ENCODE data around the gene RBM20.

The RBM20 gene

DNA sequence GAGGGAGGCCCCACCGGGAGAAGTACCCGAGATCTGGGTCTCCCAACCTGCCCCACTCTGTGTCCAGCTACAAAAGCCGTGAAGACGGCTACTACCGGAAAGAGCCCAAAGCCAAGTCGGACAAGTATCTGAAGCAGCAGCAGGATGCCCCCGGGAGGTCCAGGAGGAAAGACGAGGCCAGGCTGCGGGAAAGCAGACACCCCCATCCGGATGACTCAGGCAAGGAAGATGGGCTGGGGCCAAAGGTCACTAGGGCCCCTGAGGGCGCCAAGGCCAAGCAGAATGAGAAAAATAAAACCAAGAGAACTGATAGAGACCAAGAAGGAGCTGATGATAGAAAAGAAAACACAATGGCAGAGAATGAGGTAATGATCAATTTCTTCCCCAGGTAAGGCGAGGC lies 168.4 kb downstream of the RBM20 start:
- no peak for DNase-seq (ENCODE audit: low spot score)

DNA sequence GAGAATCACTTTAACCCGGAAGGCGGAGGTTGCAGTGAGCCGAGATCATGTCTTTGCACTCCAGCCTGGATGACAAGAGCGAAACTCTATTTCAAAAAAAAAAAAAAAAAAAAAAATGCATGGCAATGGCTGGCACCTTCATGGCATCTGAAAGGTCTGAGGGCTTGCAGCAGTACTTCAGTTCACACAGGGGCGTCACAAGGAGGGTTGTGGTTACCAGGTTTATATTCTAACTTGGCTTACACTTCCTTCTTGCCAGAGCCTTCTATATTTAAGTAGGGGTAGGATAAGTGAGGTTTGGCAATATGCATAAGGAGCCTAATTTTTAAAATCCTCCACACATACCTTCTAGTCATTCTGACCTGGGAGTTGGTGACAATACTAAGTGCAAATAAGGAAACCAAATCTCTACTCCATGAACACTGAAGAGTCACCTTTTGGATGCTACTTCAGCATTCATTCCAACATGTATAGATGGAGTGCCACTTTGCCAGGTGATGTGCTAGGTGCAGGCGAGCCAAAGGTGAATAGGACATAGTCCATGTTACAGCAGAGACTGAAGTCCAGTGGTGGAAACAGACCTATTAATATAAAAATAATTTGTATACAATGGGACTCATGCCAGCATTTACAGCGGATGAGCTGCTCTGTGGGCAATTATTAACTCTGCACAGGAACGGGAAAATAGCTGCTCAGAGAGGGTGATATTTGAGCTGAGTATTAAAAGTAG lies 169.8 kb downstream of the RBM20 start:
- DNase-seq (ENCODE audit: low spot score), result no peak

DNA sequence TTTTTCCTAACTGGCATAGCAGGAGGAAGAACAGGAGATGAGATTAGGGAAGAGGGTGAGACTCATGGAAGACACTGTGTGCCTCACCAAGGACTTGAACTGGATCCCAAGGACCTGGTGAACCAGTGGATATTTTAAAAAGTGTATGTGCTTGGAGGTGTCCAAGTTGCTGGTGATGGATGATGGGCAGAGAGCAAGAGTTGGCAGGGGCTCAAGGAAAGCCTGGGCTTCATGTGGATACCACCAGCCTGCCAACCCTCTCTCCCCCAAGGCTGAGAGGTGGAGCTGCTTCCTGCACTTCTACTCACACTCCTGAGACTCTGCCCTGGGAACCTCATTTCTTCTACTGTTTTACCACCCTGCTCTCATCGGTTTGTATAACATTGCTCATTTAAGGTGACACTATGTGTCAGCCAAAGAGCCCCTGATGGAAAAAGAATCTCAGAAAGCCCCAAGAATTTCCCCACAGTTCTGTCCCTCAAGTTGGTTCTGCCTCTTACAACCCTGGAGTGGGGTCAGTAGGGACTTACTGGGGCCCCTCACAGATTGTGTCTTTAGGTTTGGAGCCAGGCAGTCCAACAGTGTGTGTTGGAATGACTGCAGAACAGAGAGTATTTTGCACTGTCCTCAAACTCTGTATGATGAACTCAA lies 171.3 kb downstream of the RBM20 start:
- DNase-seq (ENCODE audit: low spot score), result no peak

DNA sequence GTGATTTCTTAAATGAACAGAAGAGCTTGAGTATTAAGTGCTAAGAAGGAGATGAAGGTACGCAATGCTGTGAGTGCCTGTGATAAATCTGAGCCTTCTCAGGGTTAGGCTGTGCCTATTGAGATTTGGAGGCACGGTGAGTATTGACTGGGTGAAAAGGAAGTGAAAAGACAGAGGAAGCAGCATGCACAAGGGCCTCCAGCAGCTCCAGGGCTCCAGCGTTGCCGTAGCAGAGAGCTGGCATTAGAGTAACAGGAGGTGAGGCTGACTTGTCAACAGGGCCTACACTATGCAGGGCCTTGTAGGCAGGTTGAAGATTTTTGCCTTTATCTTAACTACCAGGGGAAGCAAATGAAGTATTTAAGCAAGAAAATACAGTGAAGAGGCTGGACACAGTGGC lies 173.5 kb downstream of the RBM20 start:
- no peak for DNase-seq (ENCODE audit: low spot score)

GRCh38 chr10:110818311-110819256 lies 174.4 kb downstream of the RBM20 start:
- no peak for DNase-seq (ENCODE audit: low spot score)

DNA sequence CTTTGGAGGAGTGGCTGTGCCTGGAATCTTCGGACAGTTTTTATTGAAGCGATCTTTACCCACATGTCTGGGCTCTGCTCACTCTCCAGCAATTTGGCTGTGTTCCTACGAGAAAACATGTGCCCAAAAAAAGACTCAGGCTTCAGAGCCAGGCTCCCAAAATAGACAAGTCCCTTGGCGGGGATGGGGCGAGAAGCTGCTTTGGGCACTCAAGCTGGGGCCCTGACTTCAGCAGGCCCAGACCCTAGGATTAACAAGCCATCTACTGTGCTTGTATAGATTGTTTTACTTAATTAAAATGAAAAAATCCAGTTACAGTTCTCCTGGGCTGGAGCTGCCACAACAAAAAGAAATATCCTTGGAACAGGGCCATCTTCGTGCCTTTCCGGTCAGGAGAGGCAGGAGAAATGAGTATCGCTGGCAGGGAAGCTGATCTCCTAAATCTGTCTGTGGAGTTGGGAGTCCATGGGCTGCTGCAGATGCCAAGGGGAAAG lies 176.2 kb downstream of the RBM20 start:
- no peak for DNase-seq (ENCODE audit: low spot score)

GRCh38 chr10:110821508-110821907 lies 177.4 kb downstream of the RBM20 start:
- no peak for DNase-seq (ENCODE audit: low spot score)

DNA sequence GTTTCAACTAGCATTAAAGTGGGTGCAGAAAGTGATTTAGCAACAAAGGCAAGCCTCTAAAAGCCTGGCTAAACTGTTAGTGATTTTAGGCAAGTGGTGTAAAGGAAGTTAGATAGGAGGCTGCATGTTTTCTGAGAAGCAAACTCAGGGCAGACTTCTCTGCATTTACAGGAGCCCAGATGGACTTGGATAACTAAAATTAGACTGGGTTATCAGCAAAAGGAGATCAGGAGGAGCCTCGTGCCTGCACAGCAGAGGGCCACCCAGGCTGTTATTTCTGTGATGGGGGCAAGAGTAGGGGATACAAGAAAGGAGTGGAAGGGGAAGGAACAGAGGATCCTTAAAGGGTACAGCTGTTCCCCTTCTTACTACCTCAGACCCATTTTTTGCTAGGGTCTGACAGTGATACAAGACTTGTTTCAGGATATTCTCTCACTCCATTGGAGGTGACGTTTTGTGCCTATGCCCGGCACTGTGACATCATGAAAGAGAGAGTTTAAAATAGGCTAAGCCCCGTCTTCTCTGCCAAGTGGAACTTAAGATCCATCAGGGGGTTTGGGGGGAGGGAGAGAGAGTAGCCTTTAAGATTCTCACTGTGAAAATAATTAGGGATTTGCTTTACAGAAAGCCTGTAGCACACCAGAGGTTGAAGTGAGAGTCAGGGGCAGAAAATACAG lies 178.0 kb downstream of the RBM20 start:
- no peak for DNase-seq (ENCODE audit: low spot score)

- DNase-seq (ENCODE audit: low spot score), result no peak
These were observed 178.7 kb downstream of the RBM20 start for GRCh38 chr10:110822712-110823311.

DNA sequence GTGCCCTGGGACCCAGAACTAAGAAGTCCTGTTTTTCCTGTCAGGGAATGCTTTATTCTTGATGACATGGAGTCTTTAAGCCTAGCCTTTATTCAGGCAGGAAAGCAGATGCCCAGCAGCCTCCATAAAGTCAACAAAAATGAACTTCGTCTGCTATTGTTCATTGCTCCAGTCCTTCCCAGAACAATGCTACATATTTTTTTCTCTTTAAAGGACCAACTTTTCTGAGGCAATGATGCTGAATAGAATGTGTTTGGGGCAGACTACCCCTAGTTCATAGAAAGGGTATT lies 180.0 kb downstream of the RBM20 start:
- DNase-seq (ENCODE audit: low spot score), result no peak

GRCh38 chr10:110824660-110825059 lies 180.5 kb downstream of the RBM20 start:
- no peak for DNase-seq (ENCODE audit: low spot score)

DNA sequence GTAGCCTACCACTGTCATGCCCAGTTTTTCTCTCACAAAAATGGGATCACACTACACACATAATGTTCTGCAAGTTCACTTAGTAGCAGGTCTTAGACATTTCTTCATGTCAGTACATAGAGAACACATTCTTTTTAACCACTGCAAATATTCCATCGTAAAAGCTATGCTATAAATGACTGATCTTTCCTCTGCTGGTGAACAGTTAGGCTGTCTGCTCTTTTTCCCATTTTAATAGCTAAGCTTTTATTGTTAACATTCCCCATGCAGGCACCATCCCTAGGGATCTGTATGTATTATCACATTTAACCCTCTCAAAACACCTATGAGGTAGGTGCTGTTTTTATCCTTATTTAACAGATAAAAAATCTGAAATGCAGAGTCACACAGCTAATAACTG lies 181.4 kb downstream of the RBM20 start:
- no peak for DNase-seq (ENCODE audit: low spot score)

GRCh38 chr10:110827410-110827809 lies 183.3 kb downstream of the RBM20 start:
- no peak for DNase-seq (ENCODE audit: low spot score)

DNA sequence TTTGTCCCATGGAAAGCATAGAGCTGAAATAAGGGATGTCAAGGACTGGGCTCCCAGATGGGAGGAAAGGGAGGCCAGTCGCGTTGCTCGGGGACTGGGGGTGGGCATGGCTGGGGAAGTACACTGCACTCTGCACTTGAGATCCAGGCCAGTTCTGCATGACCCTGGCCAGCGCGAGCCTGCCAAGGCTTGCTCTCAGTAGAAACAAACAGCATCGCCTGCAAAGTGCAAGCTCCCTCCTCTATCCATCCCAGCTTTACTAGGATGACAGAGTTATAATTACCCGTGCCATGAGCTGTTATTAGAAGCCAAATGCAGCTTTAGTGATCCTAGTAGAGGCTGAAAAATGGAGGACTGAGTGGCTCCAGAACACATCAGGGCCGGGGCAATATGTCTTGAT lies 183.7 kb downstream of the RBM20 start:
- DNase-seq (ENCODE audit: low spot score), result no peak

DNA sequence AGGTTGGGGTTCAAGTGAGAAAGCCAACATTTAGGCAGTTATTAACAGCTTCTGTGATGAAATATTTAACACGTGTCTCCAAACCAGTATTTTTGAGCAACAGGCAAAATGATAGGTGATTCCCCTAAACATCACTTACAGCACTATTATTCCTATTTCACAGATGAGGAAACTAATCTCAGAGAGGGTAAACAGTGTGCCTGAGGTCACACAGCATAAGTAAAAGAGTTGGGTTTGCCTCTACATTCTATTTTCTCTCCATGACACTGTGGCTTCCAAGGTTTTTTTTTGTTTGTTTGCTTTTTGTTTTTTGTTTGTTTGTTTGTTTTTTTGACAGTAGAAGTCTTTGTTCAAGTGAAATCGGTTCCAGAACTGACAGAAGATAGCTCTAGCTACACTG lies 184.4 kb downstream of the RBM20 start:
- DNase-seq (ENCODE audit: low spot score), result no peak

GRCh38 chr10:110829721-110830410 lies 185.7 kb downstream of the RBM20 start:
- DNase-seq (ENCODE audit: low spot score), result no peak

GRCh38 chr10:110833234-110833940 lies 189.3 kb downstream of the RBM20 start:
- no peak for DNase-seq (ENCODE audit: low spot score)

- DNase-seq (ENCODE audit: low spot score), result no peak
These were observed 189.9 kb downstream of the RBM20 start for GRCh38 chr10:110833941-110834628.

DNA sequence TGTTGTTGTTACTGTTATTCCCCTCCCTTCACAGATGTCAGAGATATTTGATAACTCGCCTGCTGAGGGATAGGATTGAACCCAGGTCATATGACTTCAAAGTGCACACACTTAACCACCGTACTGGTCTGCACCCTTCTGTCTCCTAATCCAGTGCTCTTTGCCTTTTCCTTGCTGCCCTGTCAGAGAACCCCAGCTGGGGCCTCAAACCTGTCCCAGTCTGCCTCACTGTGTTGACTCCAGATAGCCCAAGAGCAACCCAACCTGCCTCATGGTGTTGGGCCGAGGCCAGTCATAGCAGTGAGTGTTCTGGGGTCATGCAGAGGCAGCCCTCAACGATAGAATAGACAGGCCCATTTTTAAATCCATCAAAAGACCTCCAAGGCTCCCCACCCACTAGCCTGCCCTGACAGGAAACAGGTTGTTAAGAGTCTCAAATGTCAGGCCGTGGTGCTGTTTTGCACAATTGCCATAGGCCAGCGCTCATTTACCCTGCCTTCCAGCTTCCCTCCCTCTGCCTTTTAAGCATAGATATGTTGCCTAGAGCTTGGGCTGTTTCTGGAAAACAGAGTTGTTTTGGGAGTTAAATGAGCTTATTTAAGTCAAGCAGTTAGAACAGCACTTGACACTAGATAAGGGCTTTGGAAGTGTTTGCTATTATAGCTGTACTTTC lies 190.6 kb downstream of the RBM20 start:
- DNase-seq (ENCODE audit: low spot score), result no peak
